A172 (cell line): ENCODE results near the gene NDST1. TPM values are rescaled to one million over a fixed set of nuclear protein-coding genes. Genes with fewer than 3 reads are reported as not detected.

Experiments used
- DNase-seq: peaks from one replicate; pipeline ENCODE4 v3.0.0-alpha.2; 2015; ENCODE audit warnings: low spot score
- total RNA-seq: library from RNA; depleted of rRNA; stranded (reverse); fragments of >200 nt; shearing (Covaris generic); gene quantifications from 2 replicates; pipeline ENCODE4 v1.2.3, GENCODE V29; 2014

The NDST1 gene
- total RNA-seq, 1 experiment from 2014 or later: 55.4 TPM

DNA sequence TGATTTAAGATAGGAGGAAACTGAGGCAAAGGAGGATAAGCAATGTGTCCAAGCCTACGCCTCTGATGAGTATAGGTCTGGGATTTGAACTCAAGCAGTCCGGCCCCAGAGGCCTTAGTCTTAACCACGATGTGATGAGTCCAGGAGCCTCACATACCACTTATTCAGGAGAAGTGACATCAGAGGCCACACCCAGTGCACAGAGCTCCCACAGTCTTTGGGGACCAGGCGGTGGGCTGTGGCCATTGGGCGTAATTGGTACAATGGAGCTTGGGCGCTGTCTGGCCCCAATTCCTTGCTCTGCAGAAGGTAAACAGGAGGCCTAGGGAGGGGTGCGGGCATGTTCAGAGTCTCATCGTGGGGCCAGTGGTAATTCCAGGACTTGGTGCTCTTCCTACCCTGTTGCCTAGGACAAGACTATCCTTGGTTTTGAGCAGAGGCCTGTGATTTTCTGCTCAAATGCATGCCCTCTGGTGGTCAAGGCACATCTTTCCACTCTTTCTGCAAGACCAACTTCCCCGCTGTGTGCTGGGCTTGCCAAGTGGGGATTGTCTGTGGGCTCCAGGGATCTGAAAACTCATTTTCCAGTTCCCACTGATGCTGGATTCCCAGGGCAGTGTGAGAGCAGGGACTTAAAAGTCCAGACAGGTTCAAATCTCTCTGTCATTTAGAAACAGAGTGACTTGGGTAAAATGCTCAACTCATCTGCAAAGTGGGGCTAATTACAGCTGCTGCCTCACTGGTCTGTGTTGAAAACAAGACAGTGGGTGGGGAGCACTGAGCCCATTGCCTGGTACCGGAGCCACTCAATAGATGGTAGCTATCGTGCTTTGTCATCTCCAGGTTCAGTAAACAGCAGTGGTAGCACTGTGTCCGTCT lies 15.8 kb downstream of the NDST1 start:
- DNase-seq: peak; percentile 76

- no peak for DNase-seq
Observed at GRCh38 chr5:150525163-150525562, 17.2 kb downstream of the NDST1 start.

- DNase-seq: no peak
Observed at GRCh38 chr5:150525781-150526180, 17.9 kb downstream of the NDST1 start.

DNA sequence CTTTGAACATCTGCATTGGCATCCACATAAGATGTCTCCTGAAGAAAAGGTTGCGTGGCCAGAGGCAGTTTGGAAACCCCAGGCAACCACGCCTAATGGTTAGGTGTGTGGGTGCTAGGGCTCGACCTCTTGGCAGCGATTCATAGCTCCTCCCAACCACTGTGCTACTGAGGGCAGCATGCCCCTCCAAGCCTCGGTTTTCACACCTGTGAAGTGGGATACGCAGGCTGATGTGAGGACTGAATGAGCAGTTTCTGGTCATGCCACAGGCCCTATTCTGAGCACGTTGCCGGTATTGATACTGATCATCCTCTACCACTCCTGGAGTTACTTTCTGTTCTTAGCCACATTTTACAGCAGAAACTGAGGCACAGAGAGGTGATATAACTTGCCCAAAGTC lies 19.1 kb downstream of the NDST1 start:
- DNase-seq: no peak

GRCh38 chr5:150527808-150528207 lies 19.9 kb downstream of the NDST1 start:
- DNase-seq: no peak

- DNase-seq: no peak
Observed at GRCh38 chr5:150528924-150529546, 21.1 kb downstream of the NDST1 start.

DNA sequence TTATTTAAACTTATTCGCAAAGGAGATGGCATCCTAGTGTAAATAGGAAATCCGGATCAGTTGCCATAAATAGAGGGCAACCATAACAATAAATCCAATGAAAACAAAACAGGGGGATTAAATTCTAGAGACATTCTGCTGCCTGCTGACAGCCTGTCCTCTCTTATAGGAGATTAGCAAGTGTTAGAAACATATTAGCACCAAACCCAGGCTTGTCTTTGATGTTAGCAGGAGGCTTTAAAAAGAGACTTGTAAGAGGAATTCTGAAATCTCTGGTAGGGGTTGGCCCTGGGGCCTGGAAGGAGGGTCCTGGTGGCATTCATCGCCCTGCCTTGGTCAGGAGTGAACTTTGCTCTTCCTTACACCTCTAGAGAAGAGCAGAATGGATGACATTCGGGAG lies 21.6 kb downstream of the NDST1 start:
- no peak for DNase-seq

GRCh38 chr5:150530423-150530822 lies 22.5 kb downstream of the NDST1 start:
- no peak for DNase-seq

DNA sequence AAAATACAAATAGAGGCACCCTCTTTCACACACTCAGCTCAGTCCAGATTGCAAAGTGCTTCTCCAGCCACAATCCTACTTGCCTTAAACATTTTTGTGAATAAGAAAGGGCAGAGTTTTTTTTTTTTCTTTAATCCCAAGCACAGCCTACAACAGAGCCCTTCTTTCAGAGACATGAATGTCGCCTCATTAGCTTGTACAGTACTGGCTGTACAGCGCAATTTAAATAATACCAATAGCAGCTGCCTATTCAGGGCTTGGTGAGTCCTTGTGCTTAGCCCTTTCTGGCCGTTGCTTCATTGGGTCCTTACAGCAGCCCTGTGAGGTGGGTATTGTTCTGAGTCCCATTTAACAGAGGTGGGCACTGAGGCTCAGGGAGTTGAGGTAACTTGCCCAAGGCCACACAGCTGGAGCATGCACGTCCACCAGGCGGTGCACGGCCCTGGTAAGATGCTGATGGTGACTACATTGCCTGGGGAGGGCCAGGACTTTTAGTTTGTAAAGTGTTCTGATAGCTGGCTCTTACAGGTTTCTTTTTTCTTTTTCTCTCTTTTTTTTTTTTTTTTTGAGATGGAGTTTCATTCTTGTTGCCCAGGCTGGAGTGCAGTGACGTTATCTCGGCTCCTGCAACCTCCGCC lies 23.1 kb downstream of the NDST1 start:
- no peak for DNase-seq

GRCh38 chr5:150531686-150532085 lies 23.8 kb downstream of the NDST1 start:
- DNase-seq: no peak

DNA sequence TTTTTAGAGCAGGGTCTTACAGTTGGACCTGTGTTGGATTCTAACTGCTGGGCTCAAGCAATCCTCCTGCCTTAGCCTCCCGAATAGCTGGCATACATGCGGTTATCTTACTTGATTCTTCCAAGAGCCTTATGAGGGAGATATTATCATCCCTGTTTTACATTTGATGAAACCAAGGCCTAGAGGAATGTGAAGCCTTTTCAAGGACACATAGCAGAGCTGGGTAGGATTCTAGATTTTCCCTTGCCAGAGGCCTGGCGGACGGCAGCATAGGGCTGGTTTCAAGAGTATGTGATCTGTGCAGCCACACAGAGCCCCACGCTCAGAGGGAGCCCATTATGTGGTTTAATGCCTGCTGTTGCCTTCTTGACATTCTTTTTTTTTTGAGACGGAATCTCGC lies 24.2 kb downstream of the NDST1 start:
- no peak for DNase-seq

DNA sequence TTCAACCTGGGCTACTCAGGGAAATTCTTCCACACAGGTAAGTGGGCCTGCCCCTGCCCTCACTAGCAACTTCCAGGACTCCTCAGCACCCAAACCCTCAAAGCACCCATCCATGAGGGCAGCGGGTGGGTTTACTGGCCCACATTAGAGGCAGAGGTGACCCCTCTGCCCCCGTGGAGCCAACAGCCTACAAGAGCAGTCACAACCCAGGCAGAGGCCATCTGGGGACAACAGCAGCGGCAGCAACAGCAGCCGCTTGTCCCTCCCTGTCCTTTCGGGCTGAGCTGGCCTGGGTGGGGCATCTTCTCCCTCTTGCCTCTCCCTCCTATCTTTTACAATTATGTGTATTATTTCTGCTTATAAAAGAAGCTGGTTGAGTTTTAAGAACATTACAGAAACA lies 25.1 kb downstream of the NDST1 start:
- DNase-seq: no peak

- DNase-seq: no peak
Observed at GRCh38 chr5:150534811-150535210, 26.9 kb downstream of the NDST1 start.

DNA sequence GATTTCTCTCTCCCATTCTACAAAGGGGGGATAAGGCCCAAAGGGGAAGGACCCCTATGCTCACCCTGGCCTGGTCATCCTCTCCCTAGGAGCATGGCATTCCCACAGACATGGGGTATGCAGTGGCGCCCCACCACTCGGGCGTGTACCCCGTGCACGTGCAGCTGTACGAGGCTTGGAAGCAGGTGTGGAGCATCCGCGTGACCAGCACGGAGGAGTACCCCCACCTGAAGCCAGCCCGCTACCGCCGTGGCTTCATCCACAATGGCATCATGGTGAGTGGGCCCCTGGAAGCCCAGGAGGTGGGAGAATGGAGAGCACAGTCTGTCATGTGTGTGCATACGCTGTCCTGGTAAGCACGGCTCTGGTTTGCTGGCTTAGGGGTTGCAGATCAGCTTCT lies 27.7 kb downstream of the NDST1 start:
- no peak for DNase-seq

GRCh38 chr5:150538007-150538917 lies 30.3 kb downstream of the NDST1 start:
- peak; percentile 88 for DNase-seq

DNA sequence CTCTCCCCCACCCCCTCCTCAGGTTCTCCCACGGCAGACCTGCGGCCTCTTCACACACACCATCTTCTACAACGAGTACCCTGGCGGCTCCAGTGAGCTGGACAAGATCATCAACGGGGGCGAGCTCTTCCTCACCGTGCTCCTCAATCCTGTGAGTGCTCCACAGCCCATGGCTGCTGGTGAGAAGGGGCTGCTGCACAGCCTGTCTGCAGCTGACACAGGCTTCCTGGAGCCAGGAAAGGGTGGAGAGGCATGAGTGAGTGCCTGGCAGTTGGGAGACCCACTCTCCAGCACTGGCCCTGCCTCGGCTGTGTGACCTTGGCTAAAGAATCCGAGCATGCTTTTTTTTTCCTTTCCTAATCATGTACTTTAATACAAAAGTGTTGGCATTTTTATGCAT lies 31.3 kb downstream of the NDST1 start:
- no peak for DNase-seq

DNA sequence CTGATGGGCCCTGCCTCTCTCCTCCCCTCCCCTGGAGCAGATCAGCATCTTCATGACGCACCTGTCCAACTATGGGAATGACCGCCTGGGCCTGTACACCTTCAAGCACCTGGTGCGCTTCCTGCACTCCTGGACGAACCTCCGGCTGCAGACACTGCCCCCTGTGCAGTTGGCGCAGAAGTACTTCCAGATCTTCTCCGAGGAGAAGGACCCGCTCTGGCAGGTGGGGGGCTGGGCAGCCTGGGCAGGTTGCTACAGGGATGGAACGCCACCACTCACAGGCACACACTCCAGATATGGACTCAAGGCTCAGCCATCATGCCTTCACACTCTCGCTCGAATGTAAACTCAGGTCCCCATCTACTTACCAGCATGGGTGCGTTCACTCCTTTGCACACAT lies 32.1 kb downstream of the NDST1 start:
- DNase-seq: no peak

GRCh38 chr5:150540615-150541396 lies 32.9 kb downstream of the NDST1 start:
- peak; percentile 90 for DNase-seq

DNA sequence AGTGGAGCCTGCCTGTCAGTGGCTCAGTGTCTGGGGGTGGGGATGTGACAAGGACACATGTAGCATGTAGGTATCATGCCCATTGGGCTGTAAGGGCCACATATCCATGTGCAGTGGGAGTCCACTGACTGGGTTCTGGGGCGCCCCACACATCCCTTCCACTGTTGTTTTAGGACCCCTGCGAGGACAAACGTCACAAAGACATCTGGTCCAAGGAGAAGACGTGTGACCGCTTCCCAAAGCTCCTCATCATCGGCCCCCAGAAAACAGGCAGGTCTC lies 33.4 kb downstream of the NDST1 start:
- DNase-seq: no peak

DNA sequence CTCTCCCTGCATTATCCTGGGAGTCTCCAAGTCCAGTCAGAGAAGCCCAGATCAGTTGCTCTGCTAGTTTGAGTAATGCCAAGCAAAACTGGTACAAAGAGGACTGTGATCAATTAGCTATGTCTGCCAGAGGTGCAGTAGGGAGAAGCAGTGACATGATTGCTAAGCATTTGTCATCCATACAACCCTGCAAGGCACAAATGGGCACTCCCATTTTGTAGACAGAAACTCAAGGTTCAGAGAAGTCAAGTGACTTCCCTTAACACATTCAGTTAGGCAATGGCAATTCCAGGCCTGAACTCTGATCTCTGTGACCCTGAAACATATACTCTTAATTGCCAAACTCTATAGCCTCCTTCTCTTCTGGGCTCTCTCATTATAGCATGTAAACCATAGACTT lies 34.0 kb downstream of the NDST1 start:
- no peak for DNase-seq

GRCh38 chr5:150542933-150543445 lies 35.1 kb downstream of the NDST1 start:
- no peak for DNase-seq
